ENCODE results near the gene CCM2L. TPM values are rescaled to one million over a fixed set of nuclear protein-coding genes. Genes with fewer than 3 reads are reported as not detected.

CCM2L gene
- total RNA-seq = not detected in 2 replicates
- 0.09 TPM for total RNA-seq (2013)
- not detected in 2 replicates for polyA plus RNA-seq
- polyA minus RNA-seq = not detected in 2 replicates

GRCh38 chr20:32010101-32010500 lies at the start of gene CCM2L:
TSS of gene CCM2L (plus strand) at chr20:32010438. CDS start at chr20:32010455, 17 bp downstream.
- H3K4me1 ChIP-seq (ENCODE audit: control insufficient read depth in 2 of 2, insufficient read depth in 2 of 2, low read length in 2 of 2) = no peaks in the 10 kb centered on the region
- H3K27me3 Mint-ChIP-seq = peaks cover 31% of the 10 kb centered on the region
- H3K4me3 Mint-ChIP-seq = no peak within 1 kb of the TSS
- CTCF ChIA-PET = no interaction called here
- no peak for TF ChIP-seq EZH2 (IDR thresholded peaks at IDR 0.05; ENCODE audit: borderline replicate concordance, insufficient read depth, low read depth, low read length, poor library complexity, severe bottlenecking)
- H4K20me1 ChIP-seq (ENCODE audit: control insufficient read depth, insufficient read depth, low read length, poor library complexity, severe bottlenecking) = no peaks in the 10 kb centered on the region
- H3K36me3 ChIP-seq (replicated peaks in 1 of 2; ENCODE audit: control extremely low read depth in 1 of 2, control insufficient read depth in 1 of 2, extremely low read depth in 1 of 2, insufficient read depth in 2 of 2, low read length in 1 of 2) = no peaks in the 10 kb centered on the region
- WGBS (ENCODE audit: insufficient coverage) = 70% methylated on average over 2 of the region's 2 CpGs
- H3K4me1 Mint-ChIP-seq = no peaks in the 10 kb centered on the region
- H3K79me2 ChIP-seq (ENCODE audit: control insufficient read depth, insufficient read depth, low read length) = no peaks in the 10 kb centered on the region
- POLR2A ChIA-PET = no interaction called here
- no peak within 1 kb of the TSS for H3K4me3 ChIP-seq (ENCODE audit: control extremely low read depth in 1 of 5, extremely low read depth in 1 of 5, insufficient read depth in 1 of 5, low read depth in 2 of 5, low read length in 4 of 5)
- no peaks in the 10 kb centered on the region for H3K9me3 Mint-ChIP-seq (ENCODE audit: insufficient read depth)
- H3K27me3 ChIP-seq (replicated peaks in 1 of 4; ENCODE audit: control extremely low read depth in 1 of 4, control insufficient read depth in 3 of 4, insufficient read depth in 4 of 4, low read length in 3 of 4) = peaks cover 0 to 12% (median 1%) of the 10 kb centered on the region in 4 experiments
- ATAC-seq (ENCODE audit: low read depth) (no peak), DNase-seq (no peak)
- no peak within 1 kb of the TSS for H3K27ac Mint-ChIP-seq
- H3K9me3 ChIP-seq (ENCODE audit: control extremely low read depth in 1 of 3, control insufficient read depth in 2 of 3, insufficient read depth in 1 of 3, low read length in 2 of 3) = no peaks in the 10 kb centered on the region
- intact Hi-C loops (cut with micrococcal nuclease) = no loop called here
- H3K4me2 ChIP-seq (replicated peaks; ENCODE audit: low read depth, low read length, poor library complexity, severe bottlenecking) = no peak within 1 kb of the TSS
- H3K9ac ChIP-seq (ENCODE audit: low read length) = no peak within 1 kb of the TSS
- no peak within 1 kb of the TSS for H2AFZ ChIP-seq (ENCODE audit: insufficient read depth, low read depth, low read length, poor library complexity, severe bottlenecking)
- no peak within 1 kb of the TSS for H3K27ac ChIP-seq (ENCODE audit: low read length in 2 of 2)

- Histone ChIP-seq H3K9ac (ENCODE audit: low read length) (no peak overlapping the region), H2AFZ (ENCODE audit: insufficient read depth, low read depth, low read length, poor library complexity, severe bottlenecking) (no peak overlapping the region), H3K27ac (ENCODE audit: low read length in 2 of 2) (no peak overlapping the region), H3K4me2 (replicated peaks; ENCODE audit: low read depth, low read length, poor library complexity, severe bottlenecking) (no peak overlapping the region), H3K4me3 (ENCODE audit: control extremely low read depth in 1 of 5, extremely low read depth in 1 of 5, insufficient read depth in 1 of 5, low read depth in 2 of 5, low read length in 4 of 5) (no peak overlapping the region), H3K9me3 (ENCODE audit: control extremely low read depth in 1 of 3, control insufficient read depth in 2 of 3, insufficient read depth in 1 of 3, low read length in 2 of 3) (no peaks in the 10 kb centered on the region), H3K79me2 (ENCODE audit: control insufficient read depth, insufficient read depth, low read length) (no peaks in the 10 kb centered on the region), H3K4me1 (ENCODE audit: control insufficient read depth in 2 of 2, insufficient read depth in 2 of 2, low read length in 2 of 2) (no peaks in the 10 kb centered on the region), H3K27me3 (replicated peaks in 1 of 4; ENCODE audit: control extremely low read depth in 1 of 4, control insufficient read depth in 3 of 4, insufficient read depth in 4 of 4, low read length in 3 of 4) (peaks cover 0 to 34% (median 11%) of the 10 kb centered on the region in 4 experiments), H3K36me3 (replicated peaks in 1 of 2; ENCODE audit: control extremely low read depth in 1 of 2, control insufficient read depth in 1 of 2, extremely low read depth in 1 of 2, insufficient read depth in 2 of 2, low read length in 1 of 2) (no peaks in the 10 kb centered on the region), H4K20me1 (ENCODE audit: control insufficient read depth, insufficient read depth, low read length, poor library complexity, severe bottlenecking) (no peaks in the 10 kb centered on the region)
- DNase-seq (no peak), ATAC-seq (ENCODE audit: low read depth) (no peak)
- ChIA-PET CTCF (no interaction called here), POLR2A (no interaction called here)
- H3K27ac Mint-ChIP-seq = no peak overlapping the region
- TF ChIP-seq CTCF (IDR thresholded peaks at IDR 0.05) (no peak), EZH2 (IDR thresholded peaks at IDR 0.05; ENCODE audit: borderline replicate concordance, insufficient read depth, low read depth, low read length, poor library complexity, severe bottlenecking) (no peak)
- no peaks in the 10 kb centered on the region for H3K9me3 Mint-ChIP-seq (ENCODE audit: insufficient read depth)
- H3K4me3 Mint-ChIP-seq = no peak overlapping the region
- H3K27me3 Mint-ChIP-seq = peaks cover 55% of the 10 kb centered on the region
- no CpG with 5 or more reads among the region's 2 CpGs for WGBS (ENCODE audit: insufficient coverage)
- H3K4me1 Mint-ChIP-seq = peaks cover 5% of the 10 kb centered on the region
- intact Hi-C loops (cut with micrococcal nuclease) = no loop called here
These were observed 47.5 kb upstream of the CCM2L start for GRCh38 chr20:31962761-31963160.
